HG03460 (cell line): Measurements from ENCODE around the gene EMC6.

Experiments used
- ATAC-seq: cut with Tn5 transposase; IDR thresholded peaks from one replicate; pipeline ENCODE4 v1.9.1; 2021; ENCODE audit not compliant: unreplicated experiment

The EMC6 gene

DNA sequence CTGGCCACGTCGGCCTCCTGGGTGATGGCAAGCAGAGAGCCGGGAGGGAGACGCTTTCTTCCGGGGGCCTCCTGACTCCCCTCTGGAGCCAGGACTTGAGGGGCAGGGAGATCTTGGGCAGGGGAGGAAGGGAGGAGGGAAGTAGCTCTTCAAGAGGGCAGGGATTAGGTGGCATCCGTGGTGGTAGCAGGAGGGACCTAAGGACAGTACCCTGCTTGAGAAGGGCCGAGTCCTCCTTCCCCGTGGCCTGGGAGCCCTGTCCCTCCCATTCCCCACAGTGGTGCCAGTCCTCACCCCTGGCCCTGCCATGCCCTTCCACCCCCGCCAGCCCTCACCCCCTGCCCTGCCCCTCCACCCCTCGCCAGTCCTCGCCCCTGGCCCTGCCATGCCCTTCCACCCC is 12.8 kb upstream of the EMC6 start:
- ATAC-seq, result no peak

DNA sequence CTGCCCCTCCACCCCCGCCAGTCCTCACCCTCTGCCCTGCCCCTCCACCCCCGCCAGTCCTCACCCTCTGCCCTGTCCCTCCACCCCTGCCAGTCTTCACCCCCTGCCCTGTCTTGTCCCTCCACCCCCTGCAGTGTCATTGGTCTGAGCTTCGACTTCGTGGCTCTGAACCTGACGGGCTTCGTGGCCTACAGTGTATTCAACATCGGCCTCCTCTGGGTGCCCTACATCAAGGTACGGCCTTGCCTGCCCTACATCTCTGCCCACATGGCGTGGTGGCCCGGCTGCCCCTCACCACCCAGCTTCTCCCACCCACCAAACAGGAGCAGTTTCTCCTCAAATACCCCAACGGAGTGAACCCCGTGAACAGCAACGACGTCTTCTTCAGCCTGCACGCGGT is 12.3 kb upstream of the EMC6 start:
- ATAC-seq, result no peak

DNA sequence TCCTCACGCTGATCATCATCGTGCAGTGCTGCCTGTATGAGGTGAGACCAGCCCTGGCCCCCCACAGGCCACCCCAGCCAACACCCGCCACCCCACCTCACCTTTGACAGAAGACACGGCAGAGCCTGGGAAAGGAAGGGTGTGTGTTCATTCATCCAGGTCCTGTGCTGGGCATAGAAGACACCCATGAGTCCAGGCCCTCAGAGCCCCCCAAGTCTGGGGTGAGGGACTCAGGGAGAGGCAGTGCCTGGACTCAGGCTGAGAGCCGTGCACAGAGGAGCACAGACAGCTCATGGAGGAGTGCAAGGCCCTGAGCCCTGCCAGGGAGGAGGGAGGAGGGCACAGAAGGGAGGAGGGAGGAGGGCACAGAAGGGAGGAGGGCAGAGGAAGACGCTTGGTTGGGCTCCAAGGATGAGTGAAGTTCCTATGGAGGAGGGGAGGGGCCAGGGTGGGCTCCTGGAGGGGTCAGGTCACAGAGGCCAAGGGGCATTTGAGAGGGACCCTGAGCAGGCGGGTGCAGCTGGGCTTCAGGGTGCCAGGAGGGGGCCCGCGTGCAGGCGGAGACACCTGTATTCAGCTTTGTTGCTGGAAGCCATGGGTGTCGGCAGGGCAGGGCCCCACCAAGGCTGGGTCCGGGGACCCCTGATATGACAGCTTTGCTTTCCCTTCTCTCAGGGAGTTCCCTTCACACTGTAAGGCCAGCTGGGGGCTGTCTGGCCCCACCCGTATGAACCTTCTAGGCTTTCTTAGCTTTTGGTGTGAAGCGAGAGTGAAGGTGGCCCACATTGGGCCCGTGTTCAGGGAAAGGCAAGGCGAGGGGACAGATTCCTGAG is 11.6 kb upstream of the EMC6 start:
- no peak for ATAC-seq

DNA sequence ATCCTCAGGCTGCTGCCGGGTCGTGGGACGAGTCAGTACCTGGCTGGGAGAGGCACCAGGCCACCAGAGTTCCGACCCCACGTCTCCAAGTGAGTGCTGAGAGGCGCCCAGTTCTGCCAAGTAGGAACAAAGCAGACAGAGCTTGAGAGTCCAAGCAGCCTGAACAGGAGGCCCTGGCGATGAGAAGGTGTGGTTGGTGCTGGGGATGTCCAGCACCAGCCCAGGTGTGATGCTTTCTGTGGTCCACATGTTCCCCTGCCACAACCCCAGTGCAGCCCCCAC is 11.1 kb upstream of the EMC6 start:
- ATAC-seq, result no peak

DNA sequence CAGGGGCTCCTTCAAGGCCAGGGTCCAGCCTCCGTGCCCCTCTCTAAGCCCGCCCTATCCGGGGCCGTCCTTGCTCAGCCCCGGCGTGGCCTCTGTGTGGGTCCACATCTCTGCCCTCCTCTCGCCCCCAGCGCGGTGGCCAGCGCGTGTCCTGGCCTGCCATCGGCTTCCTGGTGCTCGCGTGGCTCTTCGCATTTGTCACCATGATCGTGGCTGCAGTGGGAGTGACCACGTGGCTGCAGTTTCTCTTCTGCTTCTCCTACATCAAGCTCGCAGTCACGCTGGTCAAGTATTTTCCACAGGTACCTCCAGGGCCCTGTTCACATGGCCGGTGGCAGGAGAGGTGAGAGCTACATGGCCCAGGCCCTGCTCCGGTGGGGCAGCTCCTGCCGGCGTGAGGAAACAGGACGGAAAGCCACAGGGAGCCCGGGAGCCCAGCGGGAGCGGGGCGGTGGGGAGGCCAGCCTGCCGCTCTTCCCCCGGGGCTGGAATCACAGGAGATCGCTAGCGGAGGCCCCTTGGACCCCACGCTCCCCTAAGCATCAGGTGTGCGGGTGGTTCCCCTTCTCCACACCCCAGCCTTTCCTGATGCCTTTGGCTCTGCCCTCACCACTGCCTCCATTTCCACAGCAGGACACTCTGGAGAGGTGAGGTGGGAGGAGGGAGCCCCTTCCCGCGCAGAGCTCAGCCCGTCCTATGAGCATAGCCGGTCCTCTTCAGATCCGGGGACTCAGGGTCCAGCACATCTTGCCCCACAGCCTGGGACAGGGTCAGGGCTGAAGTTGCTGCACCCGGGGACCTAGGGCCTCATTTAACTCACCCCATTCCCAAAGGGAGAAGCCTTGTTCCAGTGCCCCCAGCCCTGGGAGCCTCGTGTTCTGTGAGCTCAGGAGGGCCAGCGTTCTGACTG is 10.5 kb upstream of the EMC6 start:
- no peak for ATAC-seq

DNA sequence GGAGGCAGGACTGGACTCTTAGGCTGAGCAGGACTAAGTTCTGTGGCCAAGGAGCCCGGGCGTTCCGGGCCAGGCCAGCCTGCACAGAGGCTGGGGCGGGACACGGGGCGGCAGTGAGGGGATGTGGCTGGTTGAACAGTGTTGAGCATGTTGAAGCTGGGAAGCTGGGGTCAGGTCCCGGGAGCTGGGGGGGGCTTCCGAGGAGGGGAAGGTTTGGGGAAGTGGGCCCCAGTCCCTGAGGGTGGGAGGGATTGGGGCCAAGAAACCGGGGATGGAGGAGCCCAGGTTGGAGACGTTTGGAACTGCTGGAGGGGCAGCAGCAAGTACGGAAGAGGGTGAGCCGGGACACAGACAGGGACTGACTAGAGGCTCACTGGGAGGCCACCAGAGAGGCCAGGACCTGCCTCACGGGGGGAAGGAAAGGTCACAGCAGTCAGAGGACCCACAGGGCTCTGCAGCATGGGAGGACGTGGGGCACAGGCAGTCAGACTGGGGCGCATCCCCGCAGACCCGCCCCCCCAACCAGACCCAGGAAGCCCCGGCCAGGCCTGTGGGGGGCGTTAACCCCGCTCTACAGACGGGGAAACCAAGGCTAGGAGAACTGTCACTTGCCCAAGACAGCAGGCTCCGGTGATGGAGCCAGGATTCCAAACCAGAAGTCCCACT is 9.7 kb upstream of the EMC6 start:
- no peak for ATAC-seq

DNA sequence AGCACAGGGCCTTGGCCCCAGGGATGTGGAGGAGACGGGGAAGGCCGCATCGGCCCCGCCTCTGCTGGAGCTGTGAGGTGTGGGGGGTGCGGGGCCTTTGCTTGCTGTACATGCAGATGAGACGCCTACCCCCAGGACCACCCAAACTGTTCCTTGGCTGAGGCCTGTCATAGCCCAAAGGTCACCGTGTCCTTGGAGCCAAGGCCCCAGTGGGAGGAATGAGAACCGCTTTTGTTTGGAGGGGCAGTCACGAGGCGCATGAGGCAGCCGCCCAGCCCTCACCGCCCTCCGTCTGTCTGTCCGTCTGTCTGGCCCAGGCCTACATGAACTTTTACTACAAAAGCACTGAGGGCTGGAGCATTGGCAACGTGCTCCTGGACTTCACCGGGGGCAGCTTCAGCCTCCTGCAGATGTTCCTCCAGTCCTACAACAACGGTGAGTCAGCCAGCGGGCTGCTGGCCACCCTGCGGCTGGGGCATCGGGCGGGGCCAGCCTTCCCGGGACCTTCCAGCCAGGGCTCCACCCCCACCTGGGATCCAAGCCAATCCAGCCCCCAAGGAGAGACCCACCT is 9.0 kb upstream of the EMC6 start:
- no peak for ATAC-seq

DNA sequence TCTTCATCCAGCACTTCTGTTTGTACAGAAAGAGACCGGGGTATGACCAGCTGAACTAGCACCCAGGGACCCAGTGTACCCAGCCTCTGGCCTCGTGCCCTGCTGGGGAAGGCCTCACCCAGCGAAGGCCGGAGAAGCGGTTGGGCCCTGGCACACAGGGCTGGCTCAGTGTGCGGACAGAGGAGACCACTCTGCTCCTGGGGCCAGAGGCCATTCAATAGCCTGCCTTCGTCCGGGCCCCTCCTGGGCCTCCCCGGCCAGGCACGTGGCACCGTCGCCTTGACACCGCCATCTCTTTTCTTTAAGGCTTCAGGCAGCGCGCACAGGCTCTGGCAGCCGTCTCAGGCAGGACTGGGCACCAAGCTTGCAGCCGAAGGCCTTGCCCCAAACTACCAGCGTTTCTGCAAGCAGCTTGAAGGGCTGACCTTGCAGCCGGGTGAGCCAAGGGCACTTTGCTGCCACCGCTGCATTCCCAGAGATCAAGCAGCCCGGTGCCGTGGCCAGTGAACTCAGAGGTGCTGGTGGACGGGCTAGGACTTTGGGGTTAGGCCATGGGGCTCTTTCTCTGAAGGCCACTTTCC is 8.2 kb upstream of the EMC6 start:
- ATAC-seq, result no peak

DNA sequence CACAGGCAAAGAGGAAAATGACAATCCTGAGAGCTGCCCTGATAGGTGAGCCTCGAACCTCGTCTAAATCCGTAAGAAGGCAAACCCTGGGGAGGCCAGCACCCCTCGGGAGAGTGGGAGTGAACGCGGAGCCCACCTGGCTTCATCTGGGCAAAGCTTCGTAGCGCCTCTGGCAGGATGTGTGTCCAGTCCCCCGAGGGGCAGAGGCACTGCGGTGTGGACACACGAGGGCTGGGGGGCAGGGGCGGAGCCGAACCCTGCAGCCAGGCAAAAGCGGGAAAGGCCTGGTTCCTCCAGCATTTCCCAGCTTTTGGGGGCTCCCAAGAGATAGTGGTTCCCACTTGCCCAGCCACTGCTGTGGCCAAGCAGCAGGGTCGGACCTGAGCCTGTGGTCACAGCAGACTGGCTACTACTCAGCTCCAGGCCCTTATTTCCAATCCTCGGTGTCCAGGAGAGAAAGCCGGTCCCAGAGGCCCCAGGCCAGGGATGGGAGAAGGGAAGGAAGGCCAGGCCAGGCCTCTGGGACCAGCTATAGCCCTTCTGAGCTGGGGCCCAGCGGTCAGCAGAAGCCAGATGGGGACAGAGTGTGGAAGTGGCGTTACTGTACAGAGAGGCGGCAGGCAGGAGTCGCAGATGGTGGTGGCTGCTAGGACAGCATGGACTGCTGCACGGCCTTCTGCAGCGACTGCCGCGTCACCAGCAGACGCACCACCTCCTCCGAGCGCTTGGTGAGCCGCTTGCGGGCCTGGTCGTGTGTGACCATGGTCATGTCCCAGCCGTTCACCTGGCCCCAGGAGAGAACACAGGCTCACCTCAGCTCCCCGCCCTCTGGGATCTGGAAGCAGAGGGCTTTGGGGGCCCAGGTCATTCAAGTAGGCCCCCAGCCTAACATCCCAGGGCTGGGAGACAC is 5.3 kb upstream of the EMC6 start:
- no peak for ATAC-seq

DNA sequence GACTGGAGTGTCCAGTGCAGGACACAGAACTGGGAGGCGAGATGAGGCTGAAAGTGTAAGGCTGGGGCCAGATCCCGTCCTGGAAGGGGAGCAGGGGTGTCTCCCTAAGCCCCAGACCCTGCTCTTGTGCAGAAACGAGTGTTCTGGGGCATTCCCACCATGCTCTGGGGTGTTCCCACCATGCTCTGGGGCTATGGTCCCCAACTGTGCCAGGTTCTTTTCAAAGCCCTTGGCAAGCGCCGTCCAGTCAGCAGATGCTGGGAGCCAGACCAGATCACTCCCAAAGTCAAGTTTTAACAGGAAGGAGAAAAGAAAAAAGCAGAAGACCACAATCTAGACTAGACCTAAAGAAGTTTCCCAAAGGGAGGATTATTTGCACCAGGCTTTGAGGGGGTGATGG is 2.8 kb upstream of the EMC6 start:
- no peak for ATAC-seq

DNA sequence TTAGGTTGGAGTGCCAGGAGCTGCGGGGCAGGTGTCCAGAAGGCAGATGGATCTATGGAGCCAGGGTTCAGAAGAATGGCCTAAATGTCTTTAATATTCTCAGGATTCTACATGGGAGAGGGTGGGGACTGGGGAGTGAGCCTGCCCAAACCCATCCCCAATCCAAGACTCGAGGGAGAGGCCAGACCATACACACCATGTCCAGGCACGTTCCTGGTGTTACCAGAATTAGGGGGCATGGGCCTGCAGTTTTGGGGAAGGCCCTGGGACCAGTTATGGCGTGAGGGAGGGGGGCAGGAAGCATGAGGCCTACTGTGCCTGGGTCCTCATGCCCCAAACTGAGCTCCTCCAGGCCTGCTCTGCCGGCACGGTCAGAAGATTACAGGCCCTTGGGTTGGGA is 2.1 kb upstream of the EMC6 start:
- ATAC-seq, result no peak

DNA sequence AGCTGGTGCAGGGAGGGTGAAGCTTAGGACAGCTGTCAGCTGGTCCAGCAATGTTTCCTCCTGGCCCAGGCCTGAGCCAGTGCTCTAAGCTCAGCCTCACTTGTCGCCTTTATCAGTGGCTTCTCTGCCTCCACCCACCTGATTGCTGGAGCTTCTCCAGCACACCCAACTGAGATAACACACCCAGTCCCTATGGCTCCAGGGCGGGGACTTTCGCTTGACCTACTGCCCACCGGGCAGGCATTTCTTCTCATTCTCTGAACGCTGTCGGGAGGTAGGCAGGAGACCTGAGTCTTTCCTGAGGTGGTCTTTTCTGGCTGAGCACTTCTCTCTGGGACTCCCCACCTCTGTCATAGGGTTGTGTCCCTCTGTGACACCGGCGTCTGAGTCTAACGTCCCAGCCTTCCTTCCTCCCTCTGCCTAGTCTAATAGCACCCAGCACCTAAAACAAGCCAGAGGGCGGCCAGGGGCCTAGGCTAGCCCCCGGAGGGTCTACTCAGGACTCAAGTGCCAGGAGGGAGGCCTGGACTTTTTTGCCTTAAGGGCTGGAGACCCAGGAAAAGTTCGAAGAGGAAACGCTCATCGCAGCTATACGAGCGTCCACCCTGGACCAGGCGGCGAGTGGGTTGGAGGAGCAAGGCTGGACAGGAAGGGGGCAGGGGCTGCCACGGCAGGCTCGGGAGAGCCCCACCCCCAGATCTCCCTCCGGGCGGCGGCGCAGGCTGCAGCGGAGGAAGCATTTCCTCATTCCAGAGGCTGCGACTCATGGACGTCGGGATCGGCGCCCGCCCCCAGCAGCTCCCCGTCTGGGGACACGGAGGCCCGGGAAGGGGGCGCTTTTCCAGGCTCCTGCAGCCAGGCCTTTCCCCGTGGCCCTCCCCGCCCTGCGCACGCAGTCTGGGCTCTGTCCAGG is 990 bp upstream of the EMC6 start:
- ATAC-seq, result peak; percentile 8

DNA sequence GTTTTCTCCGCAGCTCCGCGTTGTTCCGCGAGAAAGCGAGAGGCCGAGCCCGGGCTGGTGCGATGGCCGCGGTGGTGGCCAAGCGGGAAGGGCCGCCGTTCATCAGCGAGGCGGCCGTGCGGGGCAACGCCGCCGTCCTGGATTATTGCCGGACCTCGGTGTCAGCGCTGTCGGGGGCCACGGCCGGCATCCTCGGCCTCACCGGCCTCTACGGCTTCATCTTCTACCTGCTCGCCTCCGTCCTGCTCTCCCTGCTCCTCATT is 404 bp downstream of the EMC6 start:
- peak; percentile 3 for ATAC-seq

DNA sequence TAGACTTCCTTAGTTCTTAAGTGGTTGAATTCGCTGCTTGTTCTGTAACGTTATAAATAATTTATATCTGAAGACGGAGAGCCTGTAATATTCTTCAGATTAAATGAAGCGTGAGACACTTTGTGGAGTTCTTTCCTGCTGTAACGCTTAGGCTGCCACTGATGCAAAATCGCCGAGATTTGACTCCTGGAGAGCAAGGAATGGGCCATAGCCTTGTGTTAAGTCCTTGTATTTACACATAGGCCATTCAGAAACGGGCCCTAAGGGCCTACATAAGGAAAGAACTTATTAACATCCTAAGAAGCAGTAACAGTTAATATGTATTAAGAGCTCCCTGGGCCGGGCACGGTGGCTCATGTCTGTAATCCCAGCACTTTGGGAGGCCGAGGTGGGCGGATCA is 936 bp downstream of the EMC6 start:
- no peak for ATAC-seq

DNA sequence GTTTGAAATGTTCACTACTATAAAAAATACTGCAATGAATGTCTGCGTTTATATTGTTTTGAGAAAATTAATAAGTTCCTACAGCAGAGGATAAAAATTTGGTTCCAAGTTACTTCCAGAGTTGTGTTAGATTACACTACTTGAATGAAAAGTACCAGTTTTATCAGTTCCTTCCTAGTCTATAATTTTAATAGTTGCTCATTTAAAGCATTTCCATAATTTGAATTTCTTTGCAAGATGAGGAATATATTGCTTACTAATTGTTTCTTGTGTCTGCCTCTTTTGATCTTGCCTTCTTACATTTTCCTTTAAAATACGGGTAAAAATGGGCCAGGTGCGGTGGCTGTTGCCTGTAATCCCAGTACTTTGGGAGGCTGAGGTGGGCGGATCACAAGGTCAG is 4.0 kb downstream of the EMC6 start:
- ATAC-seq, result no peak

DNA sequence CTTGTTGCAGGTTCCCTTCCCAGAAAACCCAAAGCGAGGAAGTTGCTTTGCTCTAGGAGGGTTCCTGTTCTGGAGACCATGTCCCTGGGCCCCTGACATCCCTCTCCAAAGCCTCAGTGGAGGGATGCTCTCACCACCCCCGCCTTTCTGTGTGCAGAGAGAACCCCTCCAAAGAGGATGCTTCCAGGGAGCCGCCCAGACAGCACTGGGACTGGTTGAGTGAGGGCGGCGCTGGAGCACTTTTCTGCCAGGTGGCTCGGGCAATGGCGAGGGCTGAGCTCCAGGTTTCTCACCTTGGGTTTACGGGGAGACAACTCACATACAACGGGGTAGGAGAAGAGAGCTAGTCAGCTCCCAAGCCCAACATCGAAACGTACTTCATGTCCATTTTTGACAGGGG is 7.3 kb downstream of the EMC6 start:
- ATAC-seq, result no peak

DNA sequence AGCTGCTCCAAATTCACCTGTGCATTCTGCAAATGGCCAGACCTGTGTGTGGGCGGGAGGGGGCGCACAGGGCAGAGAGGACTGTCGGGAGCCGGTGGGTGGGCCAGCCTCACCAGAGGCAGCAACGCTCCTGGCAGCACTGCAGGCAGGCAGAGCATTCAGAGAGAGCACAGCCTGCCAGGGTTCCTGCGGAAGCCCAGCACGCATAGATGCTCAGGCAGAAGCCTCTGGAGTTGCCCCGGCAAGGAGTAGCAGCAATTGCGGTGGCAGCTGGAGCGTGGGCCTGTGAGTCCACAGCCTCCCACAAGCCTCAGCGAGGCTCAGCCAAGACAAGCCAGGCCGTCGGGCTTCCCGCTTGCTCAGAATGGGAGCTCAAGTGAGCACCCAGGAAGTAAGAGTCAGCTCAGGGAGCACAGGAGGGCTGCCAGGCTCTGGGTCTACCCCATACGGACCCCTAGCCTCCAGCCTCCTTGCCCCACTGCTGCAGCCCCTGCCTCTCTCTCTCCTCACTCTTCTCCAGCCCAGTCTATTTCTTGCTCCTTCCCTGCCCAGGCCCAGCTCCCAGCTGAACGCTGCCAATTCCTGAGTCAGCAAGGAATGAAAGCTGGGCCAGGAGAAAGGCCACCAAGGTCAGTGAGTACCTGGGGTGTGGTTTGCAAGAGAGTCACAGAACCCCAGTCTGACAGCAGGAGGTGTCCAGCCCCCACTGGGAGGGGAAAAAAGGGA is 9.6 kb downstream of the EMC6 start:
- ATAC-seq, result no peak

DNA sequence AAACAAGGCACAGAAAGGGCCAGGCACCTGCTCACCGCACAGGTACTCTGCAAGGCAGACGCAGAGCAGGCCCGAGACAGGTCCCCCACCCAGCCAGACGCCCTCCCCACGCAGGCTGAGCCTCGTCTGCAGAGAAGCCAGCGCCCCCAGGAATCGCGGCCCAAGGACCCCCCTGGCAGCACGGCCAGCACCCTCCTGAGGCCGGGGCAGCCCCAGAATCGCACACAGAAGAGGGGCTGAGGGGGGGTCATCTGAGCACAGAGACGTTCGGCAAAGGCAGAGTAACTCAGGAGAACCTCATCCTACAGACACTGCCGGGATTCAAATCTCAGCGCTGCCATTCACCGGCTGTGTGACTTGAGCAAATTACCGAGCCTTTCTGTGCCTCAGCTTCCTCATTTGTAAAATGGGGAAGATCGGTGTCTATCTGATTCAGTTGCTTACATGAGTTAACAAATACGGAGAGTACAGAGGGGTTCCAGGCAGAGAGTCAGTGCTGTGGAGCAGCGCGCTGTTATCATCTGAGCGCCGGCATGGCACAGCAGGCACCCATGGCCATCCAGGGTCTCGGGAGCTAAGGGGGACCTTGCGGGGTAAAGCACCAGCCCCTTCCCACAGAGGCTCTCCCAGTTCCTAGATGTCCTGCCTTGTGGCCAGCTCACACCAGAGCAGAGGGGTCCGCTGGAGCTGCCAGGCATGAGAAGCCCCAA is 10.4 kb downstream of the EMC6 start:
- no peak for ATAC-seq
